Mammary microvascular endothelial cell (primary cell): ENCODE measurements around the gene WDR12. TPM values are rescaled to one million over a fixed set of nuclear protein-coding genes. Genes with fewer than 3 reads are reported as not detected.

Source experiments
- total RNA-seq: library from RNA; depleted of rRNA; stranded (reverse); fragments of >200 nt; gene quantifications from 2 replicates; pipeline ENCODE4 v1.2.3, GENCODE V29; 2015

The WDR12 gene
- total RNA-seq, result 22.8 and 30.5 TPM in 2 replicates

DNA sequence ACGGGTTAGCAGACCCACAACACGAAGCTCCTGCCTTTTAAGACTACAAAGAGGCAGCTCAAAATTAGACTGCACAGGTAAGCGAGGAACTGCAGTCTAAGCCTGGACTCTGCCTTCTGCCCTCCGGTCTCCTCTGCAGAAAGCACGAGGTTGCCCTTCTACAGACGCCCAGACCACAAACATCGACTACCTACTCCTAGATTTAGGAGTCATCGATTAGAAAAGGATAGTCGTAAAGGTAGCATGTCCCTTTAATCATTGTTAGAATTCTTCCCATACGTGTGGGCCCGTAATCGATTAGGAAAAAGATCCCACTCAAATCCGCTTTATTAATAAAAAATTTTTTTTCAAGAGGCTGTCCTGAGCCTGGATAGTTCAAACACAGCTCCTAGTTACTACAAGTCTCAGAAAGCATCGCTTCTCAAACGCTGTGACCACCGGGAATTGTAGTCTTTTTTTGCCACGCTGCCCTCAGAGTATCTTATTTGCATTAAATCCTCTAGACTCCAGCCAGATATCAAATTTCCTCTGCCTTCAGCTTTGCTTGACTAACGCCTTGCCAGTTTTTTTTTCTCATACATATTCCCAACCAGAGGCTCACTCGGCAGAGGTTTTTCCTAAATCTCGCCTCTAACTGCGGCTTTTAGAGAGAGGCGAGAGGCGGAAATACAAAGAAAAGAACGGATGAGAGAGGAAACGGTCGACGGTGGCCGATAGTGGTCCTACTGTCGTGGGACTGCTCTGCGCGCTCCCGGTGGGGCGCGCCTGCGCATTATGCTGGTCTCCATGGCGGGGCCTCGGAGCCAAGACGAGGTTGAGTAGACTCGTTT lies at the start of gene WDR12, which contains the start of gene CARF:
Gene WDR12 (minus strand): TSS at position 162 of the 830 bp plus-strand sequence. CDS start 197 bp downstream, outside the sequence.
Gene CARF (plus strand): TSS at position 764 of the 830 bp plus-strand sequence. CDS start 29,628 bp downstream, outside the sequence.

DNA sequence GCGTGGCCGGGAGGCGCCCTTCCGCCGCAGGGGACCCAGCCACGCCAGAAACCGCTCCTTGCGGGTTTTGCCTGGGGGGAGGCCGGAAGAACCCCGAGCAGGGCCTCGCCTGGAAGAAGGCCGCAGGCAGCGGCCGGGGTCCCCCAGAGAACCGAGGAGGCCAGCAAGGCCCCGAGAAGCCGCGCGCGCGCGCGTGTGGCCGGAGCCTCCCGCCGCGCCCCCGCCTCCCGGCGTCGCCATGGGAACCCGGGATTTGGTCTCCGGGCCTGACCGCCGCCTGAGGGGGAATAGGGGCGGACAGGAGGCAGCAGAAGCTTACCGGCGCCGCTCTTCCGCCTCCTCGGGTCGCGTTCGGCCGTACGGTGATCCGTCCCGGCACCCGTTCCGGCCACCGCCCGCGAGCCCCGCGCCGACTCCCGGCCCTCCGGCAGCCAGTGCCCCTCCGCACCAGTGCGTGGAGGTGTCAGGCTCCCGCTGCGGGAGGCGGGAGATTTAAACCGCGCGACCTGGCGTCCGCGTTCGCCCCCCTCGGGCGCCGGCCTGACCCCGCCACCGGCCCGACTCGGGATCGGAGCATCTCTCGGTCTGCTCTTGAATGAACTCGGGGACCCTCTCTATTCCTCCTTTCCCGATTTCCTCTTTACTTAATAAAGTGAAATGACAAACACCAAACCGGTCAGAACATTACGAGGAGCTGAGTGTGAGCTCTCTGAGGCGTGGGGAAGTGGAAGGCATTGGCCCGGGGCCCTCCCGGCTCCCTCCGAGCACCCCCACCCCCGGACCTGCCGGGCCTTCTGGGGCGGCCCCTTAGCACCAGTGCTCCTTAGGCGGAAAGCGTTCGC lies 40.0 kb downstream of the WDR12 start, which contains the start of gene ICA1L:
Gene ICA1L (minus strand): TSS at position 467 of the 842 bp plus-strand sequence. CDS start 42,757 bp downstream, outside the sequence.

Other genes starting within 250 kb of the WDR12 start
- gene ICA1L, start 39.9 kb downstream of the WDR12 start, total RNA-seq, result 2.1 and 2.5 TPM in 2 replicates
- 1.3 TPM in 2 replicates for gene CARF, start 602 bp upstream of the WDR12 start, total RNA-seq
- gene NBEAL1, start 103.2 kb upstream of the WDR12 start, total RNA-seq, result 8.1 and 8.8 TPM in 2 replicates